ENCODE results near the gene TMEM214.

The TMEM214 gene

GRCh38 chr2:27032495-27033252 is at the start of gene TMEM214:
Gene TMEM214 (plus strand): TSS chr2:27032965. CDS start chr2:27033016, 51 bp downstream.
- DNase-seq (ENCODE audit: low read depth in 2 of 2) = peak; percentile 81 to 82

GRCh38 chr2:26983746-26984145 is 49.0 kb upstream of the TMEM214 start:
- no peak for DNase-seq (ENCODE audit: low read depth in 2 of 2)

GRCh38 chr2:26985807-26986206 is 47.0 kb upstream of the TMEM214 start:
- no peak for DNase-seq (ENCODE audit: low read depth in 2 of 2)

- DNase-seq (ENCODE audit: low read depth in 2 of 2) = no peak
Observed at GRCh38 chr2:26986576-26986975, 46.2 kb upstream of the TMEM214 start.

GRCh38 chr2:26988058-26988860 is 44.5 kb upstream of the TMEM214 start:
- DNase-seq (ENCODE audit: low read depth in 2 of 2) = no peak

GRCh38 chr2:26989156-26989555 is 43.6 kb upstream of the TMEM214 start:
- no peak for DNase-seq (ENCODE audit: low read depth in 2 of 2)

- DNase-seq (ENCODE audit: low read depth in 2 of 2) = no peak
Observed at GRCh38 chr2:26991717-26992116, 41.0 kb upstream of the TMEM214 start.

GRCh38 chr2:26993768-26994167 is 39.0 kb upstream of the TMEM214 start:
- DNase-seq (ENCODE audit: low read depth in 2 of 2) = no peak

GRCh38 chr2:26994983-26995382 is 37.8 kb upstream of the TMEM214 start:
- DNase-seq (ENCODE audit: low read depth in 2 of 2) = no peak

- DNase-seq (ENCODE audit: low read depth in 2 of 2) = no peak
Observed at GRCh38 chr2:26997394-26997793, 35.4 kb upstream of the TMEM214 start.

- no peak for DNase-seq (ENCODE audit: low read depth in 2 of 2)
Observed at GRCh38 chr2:26998323-26998722, 34.4 kb upstream of the TMEM214 start.

GRCh38 chr2:27000228-27000627 is 32.5 kb upstream of the TMEM214 start:
- no peak for DNase-seq (ENCODE audit: low read depth in 2 of 2)

- DNase-seq (ENCODE audit: low read depth in 2 of 2) = no peak
Observed at GRCh38 chr2:27000995-27001394, 31.8 kb upstream of the TMEM214 start.

GRCh38 chr2:27001950-27002349 is 30.8 kb upstream of the TMEM214 start:
- DNase-seq (ENCODE audit: low read depth in 2 of 2) = no peak

GRCh38 chr2:27003007-27003406 is 29.8 kb upstream of the TMEM214 start:
- no peak for DNase-seq (ENCODE audit: low read depth in 2 of 2)

GRCh38 chr2:27003857-27004256 is 28.9 kb upstream of the TMEM214 start:
- no peak for DNase-seq (ENCODE audit: low read depth in 2 of 2)

GRCh38 chr2:27006602-27007415 is 26.0 kb upstream of the TMEM214 start:
- DNase-seq (ENCODE audit: low read depth in 2 of 2) = no peak

- no peak for DNase-seq (ENCODE audit: low read depth in 2 of 2)
Observed at GRCh38 chr2:27007416-27008374, 25.1 kb upstream of the TMEM214 start.

GRCh38 chr2:27008678-27009077 is 24.1 kb upstream of the TMEM214 start:
- no peak for DNase-seq (ENCODE audit: low read depth in 2 of 2)

GRCh38 chr2:27009083-27009482 is 23.7 kb upstream of the TMEM214 start:
- no peak for DNase-seq (ENCODE audit: low read depth in 2 of 2)

- DNase-seq (ENCODE audit: low read depth in 2 of 2) = no peak
Observed at GRCh38 chr2:27009716-27010115, 23.0 kb upstream of the TMEM214 start.
